Measurements from ENCODE around the gene TRIM16. TPM values are rescaled to one million over a fixed set of nuclear protein-coding genes. Genes with fewer than 3 reads are reported as not detected.

Gene TRIM16
- polyA plus RNA-seq, 1 experiment, result 36.5 TPM

Small RNA genes within 50 kb of the gene (small RNA-seq; reads per million reads assigned to genes)
- gene AC005838.1 (ENCODE audit: insufficient read length, low read depth, low replicate concordance), result not detected
- gene ZNF29P (ENCODE audit: insufficient read length, low read depth, low replicate concordance), result not detected

Other genes with a start within 250 kb of the TRIM16 start
- 1.6 and 5.9 TPM in 2 replicates for gene CDRT4, start 216.7 kb downstream of the TRIM16 start, polyA plus RNA-seq (2011; rRNA removed)
- gene TVP23C, start 120.8 kb downstream of the TRIM16 start, polyA plus RNA-seq (2011; rRNA removed), result 5.8 and 10.0 TPM in 2 replicates
- gene FBXW10B, start 64.6 kb downstream of the TRIM16 start, polyA plus RNA-seq (2011; rRNA removed), result 0.98 and 1.3 TPM in 2 replicates
- gene ZNF286A, start 15.4 kb upstream of the TRIM16 start, polyA plus RNA-seq (2011; rRNA removed), result 10.4 and 13.6 TPM in 2 replicates
- 0.06 TPM in 1 of 2 replicates, not detected in the other for gene TBC1D26, start 48.0 kb upstream of the TRIM16 start, polyA plus RNA-seq (2011; rRNA removed)

All from BJ (cell line).